ENCODE measurements around the gene FOXE3.

Gene FOXE3

DNA sequence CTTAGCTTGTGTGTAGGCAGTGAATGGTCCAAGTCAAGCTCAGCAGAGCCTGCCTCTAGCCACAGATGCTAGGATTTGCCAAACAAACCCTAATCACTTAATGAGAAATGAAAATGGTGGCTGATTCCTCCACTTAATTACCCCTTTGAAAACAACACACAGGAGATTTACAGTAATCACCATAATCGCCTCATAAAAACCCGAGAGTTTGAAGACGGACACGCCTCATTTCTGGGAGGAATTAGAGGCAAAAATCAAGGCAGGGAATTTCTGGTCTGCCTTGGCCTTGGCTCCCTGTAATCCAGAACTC lies 16.3 kb upstream of the FOXE3 start:
- CTCF ChIA-PET = interaction anchor here (1.0 to 3.3 kb wide), 4 partner anchors 11 to 38 kb away, joined by 3 to 20 read pairs (median 9); partner anchors contain the start of gene FOXD2
- no peak for DNase-seq (ENCODE audit: extremely low spot score)
- TF ChIP-seq, protein P1, sequence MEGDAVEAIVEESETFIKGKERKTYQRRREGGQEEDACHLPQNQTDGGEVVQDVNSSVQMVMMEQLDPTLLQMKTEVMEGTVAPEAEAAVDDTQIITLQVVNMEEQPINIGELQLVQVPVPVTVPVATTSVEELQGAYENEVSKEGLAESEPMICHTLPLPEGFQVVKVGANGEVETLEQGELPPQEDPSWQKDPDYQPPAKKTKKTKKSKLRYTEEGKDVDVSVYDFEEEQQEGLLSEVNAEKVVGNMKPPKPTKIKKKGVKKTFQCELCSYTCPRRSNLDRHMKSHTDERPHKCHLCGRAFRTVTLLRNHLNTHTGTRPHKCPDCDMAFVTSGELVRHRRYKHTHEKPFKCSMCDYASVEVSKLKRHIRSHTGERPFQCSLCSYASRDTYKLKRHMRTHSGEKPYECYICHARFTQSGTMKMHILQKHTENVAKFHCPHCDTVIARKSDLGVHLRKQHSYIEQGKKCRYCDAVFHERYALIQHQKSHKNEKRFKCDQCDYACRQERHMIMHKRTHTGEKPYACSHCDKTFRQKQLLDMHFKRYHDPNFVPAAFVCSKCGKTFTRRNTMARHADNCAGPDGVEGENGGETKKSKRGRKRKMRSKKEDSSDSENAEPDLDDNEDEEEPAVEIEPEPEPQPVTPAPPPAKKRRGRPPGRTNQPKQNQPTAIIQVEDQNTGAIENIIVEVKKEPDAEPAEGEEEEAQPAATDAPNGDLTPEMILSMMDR (IDR thresholded peaks at IDR 0.05; ENCODE audit: control extremely low read depth, extremely low read depth, low read depth, missing control alignments) = no peak
- POLR2A ChIA-PET = no interaction called here

DNA sequence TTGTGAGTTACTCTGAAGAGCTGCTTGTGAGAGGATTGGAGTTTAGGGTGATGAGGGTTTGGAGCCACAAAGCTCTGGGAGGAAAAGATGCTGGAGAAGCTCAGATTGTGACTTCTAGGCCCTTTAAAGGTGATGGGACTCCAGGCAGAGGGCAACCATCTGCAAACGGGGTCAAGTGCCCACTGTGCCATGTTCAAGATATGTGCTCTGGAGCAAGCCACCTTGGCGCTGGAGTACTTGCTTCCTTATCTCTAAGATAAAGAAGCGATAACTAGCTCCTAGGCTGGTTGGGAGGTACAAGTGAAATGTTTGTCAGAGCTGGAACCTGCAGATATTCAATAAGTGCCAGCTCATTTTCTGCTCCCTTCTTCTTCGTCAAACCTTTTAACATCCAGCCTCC lies 14.3 kb upstream of the FOXE3 start:
- CTCF ChIA-PET = interaction anchor here (0.9 to 3.9 kb wide), 9 partner anchors 12 to 308 kb away, joined by 3 to 20 read pairs (median 4); partner anchors contain the start of gene FOXD2
- no peak for DNase-seq (ENCODE audit: extremely low spot score)
- POLR2A ChIA-PET = no interaction called here
- TF ChIP-seq, protein P1 (IDR thresholded peaks at IDR 0.05; ENCODE audit: control extremely low read depth, extremely low read depth, low read depth, missing control alignments) = no peak

DNA sequence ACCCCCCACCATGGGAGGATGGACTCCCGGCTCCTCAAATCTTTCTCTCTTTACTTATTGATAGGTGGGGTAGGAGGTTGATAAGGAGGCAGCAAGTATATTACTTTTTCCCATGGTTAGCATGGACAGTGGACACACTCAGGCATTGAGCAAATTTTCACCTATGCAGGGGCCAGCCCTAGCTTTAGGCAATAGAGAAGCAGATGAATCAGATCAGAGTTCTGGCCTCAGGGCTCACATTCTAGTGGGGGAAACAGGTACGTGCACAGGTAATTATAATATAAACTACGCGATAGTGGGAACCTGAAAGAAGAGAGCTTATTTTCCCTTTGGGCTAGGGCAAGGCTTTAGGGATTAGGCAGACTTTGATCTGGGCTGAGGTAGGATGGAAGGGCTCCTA lies 13.5 kb upstream of the FOXE3 start:
- TF ChIP-seq, protein P1 (IDR thresholded peaks at IDR 0.05; ENCODE audit: control extremely low read depth, extremely low read depth, low read depth, missing control alignments) = no peak
- ChIA-PET POLR2A (no interaction called here), CTCF (interaction anchor here (0.9 to 3.9 kb wide), 9 partner anchors 11 to 315 kb away, joined by 3 to 14 read pairs (median 3); partner anchors contain the start of gene FOXD2)
- no peak for DNase-seq (ENCODE audit: extremely low spot score)

- ChIA-PET POLR2A (no interaction called here), CTCF (interaction anchor here (1.0 to 3.9 kb wide), 4 partner anchors 14 to 314 kb away, joined by 3 to 14 read pairs (median 4); no protein-coding TSS in a partner anchor)
- no peak for DNase-seq (ENCODE audit: extremely low spot score)
- TF ChIP-seq, protein P1 (IDR thresholded peaks at IDR 0.05; ENCODE audit: control extremely low read depth, extremely low read depth, low read depth, missing control alignments) = no peak
These were observed 12.7 kb upstream of the FOXE3 start for GRCh38 chr1:47403321-47403910.

GRCh38 chr1:47405697-47406096 lies 10.4 kb upstream of the FOXE3 start:
- CTCF ChIA-PET = interaction anchor here (1.5 to 3.9 kb wide), 3 partner anchors 17 to 32 kb away, joined by 4 to 14 read pairs (median 5); no protein-coding TSS in a partner anchor
- DNase-seq (ENCODE audit: extremely low spot score) = no peak
- POLR2A ChIA-PET = no interaction called here
- TF ChIP-seq, protein P1 (IDR thresholded peaks at IDR 0.05; ENCODE audit: control extremely low read depth, extremely low read depth, low read depth, missing control alignments) = no peak

GRCh38 chr1:47406966-47407365 lies 9.1 kb upstream of the FOXE3 start:
- ChIA-PET CTCF (interaction anchor here (1.3 to 2.8 kb wide), 2 partner anchors 18 to 31 kb away, joined by 3 to 11 read pairs; partner anchors contain the start of gene FOXD2), POLR2A (no interaction called here)
- TF ChIP-seq, protein P1 (IDR thresholded peaks at IDR 0.05; ENCODE audit: control extremely low read depth, extremely low read depth, low read depth, missing control alignments) = no peak
- DNase-seq (ENCODE audit: extremely low spot score) = no peak

Measured in GM10248 (cell line).